Activated CD4-positive, alpha-beta T cell treated with anti-CD3 and anti-CD28 coated beads, Interleukin-2, amount 50 U/mL, for 48 hours (primary cell): ENCODE measurements around the gene HBQ1.
A peak's percentile ranks its signal among the peaks of the same experiment; 100 is the strongest.
"Not testable (repeated sequence)": the region's sequence is repeated elsewhere in the genome, so short reads cannot be mapped to it uniquely, and the experiment has no call there.

Source experiments
- DNase-seq, 2 experiments: peaks; one replicate each; pipeline ENCODE4 v3.0.0-alpha.2; 2020

The HBQ1 gene

DNA sequence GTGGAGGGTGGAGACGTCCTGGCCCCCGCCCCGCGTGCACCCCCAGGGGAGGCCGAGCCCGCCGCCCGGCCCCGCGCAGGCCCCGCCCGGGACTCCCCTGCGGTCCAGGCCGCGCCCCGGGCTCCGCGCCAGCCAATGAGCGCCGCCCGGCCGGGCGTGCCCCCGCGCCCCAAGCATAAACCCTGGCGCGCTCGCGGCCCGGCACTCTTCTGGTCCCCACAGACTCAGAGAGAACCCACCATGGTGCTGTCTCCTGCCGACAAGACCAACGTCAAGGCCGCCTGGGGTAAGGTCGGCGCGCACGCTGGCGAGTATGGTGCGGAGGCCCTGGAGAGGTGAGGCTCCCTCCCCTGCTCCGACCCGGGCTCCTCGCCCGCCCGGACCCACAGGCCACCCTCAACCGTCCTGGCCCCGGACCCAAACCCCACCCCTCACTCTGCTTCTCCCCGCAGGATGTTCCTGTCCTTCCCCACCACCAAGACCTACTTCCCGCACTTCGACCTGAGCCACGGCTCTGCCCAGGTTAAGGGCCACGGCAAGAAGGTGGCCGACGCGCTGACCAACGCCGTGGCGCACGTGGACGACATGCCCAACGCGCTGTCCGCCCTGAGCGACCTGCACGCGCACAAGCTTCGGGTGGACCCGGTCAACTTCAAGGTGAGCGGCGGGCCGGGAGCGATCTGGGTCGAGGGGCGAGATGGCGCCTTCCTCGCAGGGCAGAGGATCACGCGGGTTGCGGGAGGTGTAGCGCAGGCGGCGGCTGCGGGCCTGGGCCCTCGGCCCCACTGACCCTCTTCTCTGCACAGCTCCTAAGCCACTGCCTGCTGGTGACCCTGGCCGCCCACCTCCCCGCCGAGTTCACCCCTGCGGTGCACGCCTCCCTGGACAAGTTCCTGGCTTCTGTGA lies 3.5 kb upstream of the HBQ1 start, which contains the start of gene HBA1:
Gene HBA1, plus strand, starts transcription at position 204 of the 906 bp plus-strand sequence. Its CDS starts 37 bp downstream, at position 241.
- DNase-seq, result not testable (repeated sequence)

DNA sequence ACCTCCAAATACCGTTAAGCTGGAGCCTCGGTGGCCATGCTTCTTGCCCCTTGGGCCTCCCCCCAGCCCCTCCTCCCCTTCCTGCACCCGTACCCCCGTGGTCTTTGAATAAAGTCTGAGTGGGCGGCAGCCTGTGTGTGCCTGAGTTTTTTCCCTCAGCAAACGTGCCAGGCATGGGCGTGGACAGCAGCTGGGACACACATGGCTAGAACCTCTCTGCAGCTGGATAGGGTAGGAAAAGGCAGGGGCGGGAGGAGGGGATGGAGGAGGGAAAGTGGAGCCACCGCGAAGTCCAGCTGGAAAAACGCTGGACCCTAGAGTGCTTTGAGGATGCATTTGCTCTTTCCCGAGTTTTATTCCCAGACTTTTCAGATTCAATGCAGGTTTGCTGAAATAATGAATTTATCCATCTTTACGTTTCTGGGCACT lies 2.9 kb upstream of the HBQ1 start:
- no peak for DNase-seq

DNA sequence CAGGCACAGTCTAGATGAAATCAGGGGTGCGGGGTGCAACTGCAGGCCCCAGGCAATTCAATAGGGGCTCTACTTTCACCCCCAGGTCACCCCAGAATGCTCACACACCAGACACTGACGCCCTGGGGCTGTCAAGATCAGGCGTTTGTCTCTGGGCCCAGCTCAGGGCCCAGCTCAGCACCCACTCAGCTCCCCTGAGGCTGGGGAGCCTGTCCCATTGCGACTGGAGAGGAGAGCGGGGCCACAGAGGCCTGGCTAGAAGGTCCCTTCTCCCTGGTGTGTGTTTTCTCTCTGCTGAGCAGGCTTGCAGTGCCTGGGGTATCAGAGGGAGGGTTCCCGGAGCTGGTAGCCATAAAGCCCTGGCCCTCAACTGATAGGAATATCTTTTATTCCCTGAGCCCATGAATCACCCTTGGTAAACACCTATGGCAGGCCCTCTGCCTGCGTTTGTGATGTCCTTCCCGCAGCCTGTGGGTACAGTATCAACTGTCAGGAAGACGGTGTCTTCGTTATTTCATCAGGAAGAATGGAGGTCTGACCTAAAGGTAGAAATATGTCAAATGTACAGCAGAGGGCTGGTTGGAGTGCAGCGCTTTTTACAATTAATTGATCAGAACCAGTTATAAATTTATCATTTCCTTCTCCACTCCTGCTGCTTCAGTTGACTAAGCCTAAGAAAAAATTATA lies 2.1 kb upstream of the HBQ1 start:
- no peak for DNase-seq

DNA sequence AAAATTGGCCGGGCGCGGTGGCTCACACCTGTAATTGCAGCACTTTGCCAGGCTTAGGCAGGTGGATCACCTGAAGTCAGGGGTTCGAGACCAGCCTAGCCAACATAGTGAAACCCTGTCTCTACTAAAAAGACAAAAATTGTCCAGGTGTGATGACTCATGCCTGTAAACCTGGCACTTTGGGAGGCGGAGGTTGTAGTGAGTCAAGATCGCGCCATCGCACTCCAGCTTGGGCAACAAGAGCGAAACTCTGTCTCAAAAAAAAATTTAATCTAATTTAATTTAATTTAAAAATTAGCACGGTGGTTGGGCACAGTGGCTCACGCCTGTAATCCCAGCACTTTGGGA lies 1.6 kb upstream of the HBQ1 start:
- no peak for DNase-seq

DNA sequence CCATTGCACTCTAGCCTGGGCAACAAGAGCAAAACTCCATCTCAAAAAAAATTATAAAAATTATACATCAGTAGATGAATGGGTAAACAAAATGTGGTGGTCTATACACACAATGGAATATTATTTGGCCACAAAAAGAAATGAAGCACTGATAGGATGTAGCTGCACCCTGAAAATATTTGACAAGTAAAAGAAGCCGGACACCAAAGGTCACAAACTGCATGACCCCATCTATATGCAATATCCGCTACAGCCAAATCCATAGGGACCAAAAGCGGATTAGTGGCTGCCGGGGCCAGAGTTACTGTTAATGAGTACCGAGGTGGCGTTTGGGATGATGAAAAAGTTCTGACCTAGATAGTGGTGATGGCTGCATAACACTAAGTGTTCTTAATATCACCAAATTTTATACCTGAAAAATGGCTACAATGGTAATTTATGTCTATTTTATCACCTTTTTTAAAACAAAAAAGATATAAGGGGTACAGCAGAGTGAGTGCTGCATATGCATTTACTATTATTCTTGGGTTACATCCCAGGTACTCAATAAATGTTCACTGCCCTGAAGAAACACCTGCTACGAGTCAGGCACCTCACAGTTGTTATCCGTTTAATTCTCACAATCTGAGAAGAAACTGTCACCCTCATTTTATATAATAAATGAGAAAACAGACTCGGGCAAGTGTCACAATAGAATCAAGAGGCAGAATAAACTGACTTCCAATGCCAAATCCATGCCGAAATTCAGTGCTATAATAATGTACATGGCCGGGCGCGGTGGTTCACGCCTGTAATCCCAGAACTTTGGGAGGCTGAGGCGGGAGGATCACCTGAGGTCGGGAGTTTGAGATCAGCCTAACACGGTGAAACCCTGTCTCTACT lies 807 bp upstream of the HBQ1 start:
- DNase-seq, result no peak

GRCh38 chr16:180681-181564 lies 664 bp downstream of the HBQ1 start:
- DNase-seq, result peak; percentile 88

DNA sequence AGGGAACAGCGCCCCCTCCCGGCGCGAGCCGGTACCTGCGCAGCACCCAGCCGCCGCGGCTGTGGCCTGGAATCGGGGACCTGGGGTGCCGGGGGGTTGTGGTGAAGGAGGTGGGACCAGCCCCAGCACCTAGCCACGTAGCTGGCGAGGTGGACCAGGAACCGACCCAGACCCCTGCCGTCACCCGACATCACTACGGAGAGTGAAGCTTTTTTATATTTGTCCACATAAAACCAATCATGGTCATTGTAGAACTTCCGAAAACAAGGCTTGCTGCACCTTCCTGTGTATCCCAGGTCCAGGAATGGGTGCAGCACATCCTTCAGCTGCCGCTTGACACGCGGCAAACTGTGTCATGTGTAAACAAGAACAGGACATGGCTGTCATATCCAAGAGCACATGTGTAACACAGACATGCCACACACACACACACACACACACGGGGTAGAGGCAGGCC lies 1.3 kb downstream of the HBQ1 start:
- DNase-seq, result no peak

DNA sequence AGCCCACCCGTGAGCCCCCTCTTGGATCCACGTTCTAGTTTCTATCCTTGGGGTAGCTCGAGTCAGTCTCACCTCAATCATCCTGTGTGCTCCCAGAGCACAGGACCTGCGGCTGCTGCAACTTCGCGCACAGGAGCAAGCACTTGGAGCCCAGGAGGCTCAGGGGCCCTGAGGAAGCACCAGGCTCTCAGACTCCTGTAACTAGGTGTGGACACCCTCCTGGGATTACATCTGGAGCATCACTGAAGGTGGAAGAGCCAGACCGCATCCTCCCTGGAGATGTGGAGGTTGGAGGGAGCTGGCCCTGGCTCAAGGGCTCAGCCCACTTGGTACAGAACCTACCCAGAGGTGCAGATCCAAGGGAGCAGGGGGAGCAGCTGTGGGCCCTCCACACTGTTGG lies 2.7 kb downstream of the HBQ1 start:
- DNase-seq, result no peak

- DNase-seq, result no peak
These were observed 5.0 kb downstream of the HBQ1 start for GRCh38 chr16:185213-185612.

DNA sequence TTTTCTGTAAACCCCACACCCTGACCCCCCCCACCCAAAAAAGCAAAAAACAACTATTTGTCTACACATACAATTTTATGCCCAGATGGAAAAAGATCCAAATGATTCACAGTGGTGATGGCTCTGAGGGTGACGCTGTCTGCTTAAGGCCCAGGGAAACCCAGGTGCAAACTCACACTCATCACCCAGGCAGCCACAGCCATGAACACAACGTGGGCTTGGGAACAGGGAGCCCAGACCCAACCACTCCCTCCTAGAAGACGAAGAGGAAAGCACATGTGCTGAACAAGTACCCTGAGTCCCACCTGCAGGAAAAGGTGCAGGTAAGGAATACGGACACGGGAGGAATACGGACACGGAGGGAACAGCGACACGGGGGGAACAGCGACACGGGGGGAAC lies 5.4 kb downstream of the HBQ1 start:
- no peak for DNase-seq

GRCh38 chr16:187330-187729 lies 7.1 kb downstream of the HBQ1 start:
- no peak for DNase-seq

DNA sequence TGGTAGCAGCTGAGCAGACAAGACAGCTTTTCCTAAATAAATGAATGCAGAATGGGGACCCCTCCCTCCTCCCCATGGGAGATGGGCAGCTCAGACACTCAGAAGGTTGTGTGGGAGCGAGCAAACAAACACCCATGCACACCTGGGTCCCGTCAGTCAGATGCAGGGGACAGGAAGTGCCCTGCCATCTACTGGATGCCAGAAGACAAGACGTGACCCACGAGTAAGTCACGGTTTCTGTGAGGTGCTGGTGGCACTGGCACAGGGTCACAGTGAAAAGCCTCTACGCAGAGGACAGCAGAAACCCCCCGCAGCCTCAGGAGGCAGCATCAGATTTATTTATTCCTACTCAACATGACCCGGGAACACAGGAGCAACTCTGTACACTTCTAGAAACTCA lies 8.4 kb downstream of the HBQ1 start:
- no peak for DNase-seq

DNA sequence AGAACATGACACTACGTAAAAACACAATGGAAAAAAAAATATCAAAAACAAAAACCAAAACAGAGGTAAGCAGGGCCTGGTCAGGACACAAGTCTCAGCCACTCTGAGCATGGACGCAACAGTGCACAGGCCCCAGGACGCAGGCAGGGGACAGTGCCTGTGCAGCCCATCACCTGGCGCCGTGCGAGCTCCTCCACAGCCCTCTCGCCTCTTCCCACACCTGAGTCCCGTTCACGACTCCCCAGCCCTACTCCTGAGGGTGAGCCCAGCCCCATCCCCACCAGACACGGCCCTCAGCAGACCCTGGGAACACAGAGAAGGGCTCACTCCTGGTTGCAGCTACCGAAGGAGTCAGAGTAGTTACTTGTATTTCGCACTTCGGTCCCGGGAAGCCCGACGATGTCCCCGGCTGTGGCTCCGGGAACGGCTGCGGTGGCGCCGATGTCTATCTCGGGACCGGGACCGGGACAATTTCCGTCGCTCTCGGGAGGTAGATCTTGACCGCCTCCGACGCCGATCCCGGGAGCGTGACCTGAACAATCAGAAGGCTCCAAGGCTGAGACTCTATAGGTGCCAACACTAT lies 9.4 kb downstream of the HBQ1 start:
- DNase-seq, result no peak

DNA sequence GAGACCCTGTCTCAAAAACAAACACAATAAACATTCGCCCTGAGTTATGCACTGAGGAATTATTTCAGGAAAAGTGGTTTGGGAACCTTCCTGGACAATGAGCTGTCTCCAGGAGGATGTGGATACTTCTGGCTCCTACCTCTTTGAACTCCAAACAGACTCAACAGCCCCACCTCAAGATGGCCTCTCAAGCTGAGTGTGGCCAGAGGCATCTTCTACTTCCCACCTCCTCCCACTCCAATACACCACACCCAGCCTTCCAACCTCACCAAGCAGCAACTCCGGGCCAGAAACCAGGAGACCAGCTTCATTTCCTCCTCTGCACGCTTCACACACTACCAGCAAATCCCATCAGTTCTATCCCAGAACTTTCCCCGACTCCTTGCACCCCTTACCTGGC lies 11.6 kb downstream of the HBQ1 start:
- no peak for DNase-seq

DNA sequence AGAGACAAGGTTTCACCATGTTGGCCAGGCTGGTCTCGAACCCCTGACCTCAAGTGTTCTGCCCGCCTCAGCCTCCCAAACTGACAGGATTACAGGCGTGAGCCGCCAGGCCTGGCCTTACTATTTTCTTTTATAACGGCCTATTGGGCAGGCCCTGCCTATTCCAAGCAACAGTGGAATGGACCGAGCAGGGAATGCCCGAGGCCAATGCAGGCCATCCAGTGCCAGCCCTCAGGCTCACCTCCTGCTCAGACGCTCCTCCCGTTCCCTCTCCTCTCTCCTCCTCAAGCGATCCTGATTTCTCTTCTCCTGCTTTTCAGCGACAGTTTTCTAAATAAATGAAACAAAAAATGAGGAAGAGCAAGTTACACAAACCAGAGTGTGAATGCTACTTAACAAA lies 12.4 kb downstream of the HBQ1 start:
- DNase-seq, result no peak

DNA sequence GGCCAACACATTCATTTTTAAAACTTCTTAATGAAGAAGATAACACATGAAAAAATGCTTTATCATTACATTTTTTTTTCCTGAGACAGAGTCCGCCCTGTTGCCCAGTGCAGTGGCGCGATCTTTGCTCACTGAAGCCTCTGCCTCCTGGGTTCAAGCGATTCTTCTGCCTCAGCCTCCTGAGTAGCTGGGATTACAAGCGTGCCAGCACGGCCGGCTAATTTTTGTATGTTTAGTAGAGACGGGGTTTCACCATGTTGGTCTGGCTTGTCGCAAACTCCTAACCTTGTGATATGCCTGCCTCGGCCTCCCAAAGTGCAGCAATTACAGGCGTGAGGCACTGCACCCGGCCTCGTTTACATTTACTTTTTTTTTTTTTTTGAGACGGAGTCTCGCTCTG lies 13.2 kb downstream of the HBQ1 start:
- DNase-seq, result no peak

- DNase-seq, result no peak
These were observed 14.3 kb downstream of the HBQ1 start for GRCh38 chr16:194516-194915.

DNA sequence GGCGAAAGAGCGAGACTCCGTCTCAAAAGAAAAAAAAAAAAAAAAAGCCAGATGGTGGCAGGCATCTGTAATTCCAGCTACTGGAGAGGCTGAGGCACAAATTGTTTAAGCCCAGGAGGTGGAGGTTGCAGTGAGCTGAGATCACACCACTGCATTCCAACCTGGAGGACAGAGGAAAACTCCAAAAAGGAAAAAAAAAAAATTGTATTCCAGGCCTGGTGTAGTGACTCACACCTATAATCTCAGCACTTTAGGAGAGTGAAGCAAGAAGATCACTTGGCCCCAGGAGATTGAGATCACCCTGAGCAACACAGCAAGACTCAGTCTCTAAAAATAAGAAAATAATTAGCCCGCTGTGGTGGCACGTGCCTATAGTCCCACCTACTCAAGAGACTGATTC lies 20.1 kb downstream of the HBQ1 start:
- no peak for DNase-seq

DNA sequence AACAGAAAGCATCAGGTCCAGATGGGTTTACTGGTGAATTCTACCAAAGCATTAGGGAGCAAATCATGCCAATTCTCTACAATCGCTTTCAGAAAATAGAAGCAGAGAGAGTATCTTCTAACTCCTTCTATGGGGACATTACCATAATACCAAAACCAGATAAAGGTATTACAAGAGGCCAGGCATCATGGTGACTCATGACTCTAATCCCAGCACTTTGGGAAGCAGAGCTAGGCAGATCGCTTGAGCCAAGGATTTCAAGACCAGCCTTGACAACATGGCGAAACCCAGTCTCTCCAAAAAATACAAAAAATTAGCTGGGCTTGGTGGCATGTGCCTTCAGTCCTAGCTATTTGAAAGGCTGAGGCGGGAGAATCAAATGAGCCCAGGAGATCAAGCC lies 23.0 kb downstream of the HBQ1 start:
- no peak for DNase-seq

DNA sequence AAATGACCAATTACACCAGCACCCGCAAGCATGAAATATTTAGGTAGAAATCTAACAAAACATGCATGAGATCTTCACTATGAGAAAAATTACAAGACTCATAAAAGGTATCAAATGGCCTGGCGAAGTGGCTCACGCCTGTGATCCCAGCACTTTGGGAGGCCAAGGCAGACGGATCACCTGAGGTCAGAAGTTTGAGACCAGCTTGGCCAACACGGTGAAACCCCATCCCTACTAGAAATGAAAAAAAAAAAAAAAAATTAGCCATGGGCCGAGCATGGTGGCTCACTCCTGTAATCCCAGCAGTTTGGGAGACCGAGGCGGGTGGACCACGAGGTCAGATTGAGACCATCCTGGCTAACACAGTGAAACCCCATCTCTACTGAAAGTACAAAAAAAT lies 23.8 kb downstream of the HBQ1 start:
- not testable (repeated sequence) for DNase-seq

GRCh38 chr16:209359-209758 lies 29.1 kb downstream of the HBQ1 start:
- DNase-seq, result not testable (repeated sequence)
